Upper lobe of right lung (tissue), 1 donor: ENCODE data around the gene CER1. TPM values are rescaled to one million over a fixed set of nuclear protein-coding genes. Genes with fewer than 3 reads are reported as not detected.
"Not testable (repeated sequence)": the region's sequence is repeated elsewhere in the genome, so short reads cannot be mapped to it uniquely, and the experiment has no call there.

Experiments used
- ATAC-seq: fragments of 200-7000 bp; cut with Tn5 transposase; one replicate; pipeline ENCODE4 v1.9.1; 2020; ENCODE audit warnings: mild to moderate bottlenecking, moderate library complexity
- DNase-seq: peaks from one replicate; pipeline ENCODE4 v3.0.0-alpha.2; 2020
- H3K27ac ChIP-seq: fragments of 200-600 bp; one replicate; pipeline ENCODE4 v1.8.0; 2022
- H3K27me3 ChIP-seq: fragments of 200-600 bp; one replicate; pipeline ENCODE4 v1.8.0; 2022; ENCODE audit warnings: mild to moderate bottlenecking
- H3K36me3 ChIP-seq: fragments of 200-600 bp; one replicate; pipeline ENCODE4 v1.8.0; 2022
- H3K4me1 ChIP-seq: fragments of 200-600 bp; one replicate; pipeline ENCODE4 v1.8.0; 2022
- H3K4me3 ChIP-seq: fragments of 200-600 bp; one replicate; pipeline ENCODE4 v1.8.0; 2022; ENCODE audit warnings: mild to moderate bottlenecking
- H3K9me3 ChIP-seq: fragments of 200-600 bp; one replicate; pipeline ENCODE4 v1.8.0; 2022
- intact Hi-C: fragments of 100-400 bp; cut with DNase I; formaldehyde crosslinking; loops from one replicate; pipeline ENCODE4 v1.11.0; 2022
- total RNA-seq: library from RNA; stranded (reverse); fragmentation: NEBNext Ultra II Directional; extraction: Animal tissue kit (Norgen Biotek cat#: 25700); gene quantifications from one replicate; pipeline ENCODE4 v1.2.1, GENCODE V29; 2021
- TF ChIP-seq, protein P1 (sequence below): fragments of 200-600 bp; IDR thresholded peaks from one replicate; pipeline ENCODE4 v1.8.0; 2022; ENCODE audit warnings: antibody characterized with exemption
- donor health status: DM: no; HTN: yes; CAD: no; lungs with severe emphysema.

CER1 gene
- total RNA-seq, 1 donor from 2014 or later: not detected

DNA sequence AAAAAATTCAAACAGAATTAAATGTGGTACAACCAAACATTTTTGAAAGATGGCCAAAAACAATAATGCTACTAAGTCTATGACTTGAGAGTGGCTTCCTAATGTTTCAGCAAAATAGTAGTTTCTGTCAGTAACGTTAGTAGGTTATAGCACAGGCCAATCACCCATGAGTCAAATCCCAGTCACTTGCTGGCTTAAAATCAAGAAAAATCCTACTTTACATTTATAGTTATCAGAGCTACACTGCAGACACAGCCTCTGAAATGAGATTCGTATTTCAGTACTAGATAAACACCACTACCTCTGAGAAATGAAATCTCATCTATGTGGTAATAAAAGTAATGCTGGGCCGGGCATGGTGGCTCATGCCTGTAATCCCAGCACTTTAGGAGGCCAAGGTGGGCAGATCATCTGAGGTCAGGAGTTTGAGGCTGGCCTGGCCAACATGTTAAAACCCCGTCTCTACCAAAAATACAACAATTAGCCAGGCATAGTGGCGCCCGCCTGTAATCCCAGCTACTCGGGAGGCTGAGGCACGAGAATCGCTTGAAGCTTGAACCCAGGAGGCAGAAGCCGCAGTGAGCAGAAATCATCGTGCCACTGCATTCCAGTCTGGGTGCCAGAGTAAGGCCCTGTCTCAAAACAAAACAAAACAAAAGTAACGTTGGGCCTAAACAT lies 35.4 kb downstream of the CER1 start:
- intact Hi-C loops: no loop called here
- H3K4me1 ChIP-seq: peaks cover 23% of the 10 kb centered on the region
- no peak overlapping the region for H3K27ac ChIP-seq
- H3K27me3 ChIP-seq: no peaks in the 10 kb centered on the region
- ATAC-seq: no peak
- H3K4me3 ChIP-seq: no peak overlapping the region
- TF ChIP-seq, protein P1, sequence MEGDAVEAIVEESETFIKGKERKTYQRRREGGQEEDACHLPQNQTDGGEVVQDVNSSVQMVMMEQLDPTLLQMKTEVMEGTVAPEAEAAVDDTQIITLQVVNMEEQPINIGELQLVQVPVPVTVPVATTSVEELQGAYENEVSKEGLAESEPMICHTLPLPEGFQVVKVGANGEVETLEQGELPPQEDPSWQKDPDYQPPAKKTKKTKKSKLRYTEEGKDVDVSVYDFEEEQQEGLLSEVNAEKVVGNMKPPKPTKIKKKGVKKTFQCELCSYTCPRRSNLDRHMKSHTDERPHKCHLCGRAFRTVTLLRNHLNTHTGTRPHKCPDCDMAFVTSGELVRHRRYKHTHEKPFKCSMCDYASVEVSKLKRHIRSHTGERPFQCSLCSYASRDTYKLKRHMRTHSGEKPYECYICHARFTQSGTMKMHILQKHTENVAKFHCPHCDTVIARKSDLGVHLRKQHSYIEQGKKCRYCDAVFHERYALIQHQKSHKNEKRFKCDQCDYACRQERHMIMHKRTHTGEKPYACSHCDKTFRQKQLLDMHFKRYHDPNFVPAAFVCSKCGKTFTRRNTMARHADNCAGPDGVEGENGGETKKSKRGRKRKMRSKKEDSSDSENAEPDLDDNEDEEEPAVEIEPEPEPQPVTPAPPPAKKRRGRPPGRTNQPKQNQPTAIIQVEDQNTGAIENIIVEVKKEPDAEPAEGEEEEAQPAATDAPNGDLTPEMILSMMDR: no peak
- H3K9me3 ChIP-seq: no peaks in the 10 kb centered on the region
- H3K36me3 ChIP-seq: peaks cover 20% of the 10 kb centered on the region
- DNase-seq: no peak

DNA sequence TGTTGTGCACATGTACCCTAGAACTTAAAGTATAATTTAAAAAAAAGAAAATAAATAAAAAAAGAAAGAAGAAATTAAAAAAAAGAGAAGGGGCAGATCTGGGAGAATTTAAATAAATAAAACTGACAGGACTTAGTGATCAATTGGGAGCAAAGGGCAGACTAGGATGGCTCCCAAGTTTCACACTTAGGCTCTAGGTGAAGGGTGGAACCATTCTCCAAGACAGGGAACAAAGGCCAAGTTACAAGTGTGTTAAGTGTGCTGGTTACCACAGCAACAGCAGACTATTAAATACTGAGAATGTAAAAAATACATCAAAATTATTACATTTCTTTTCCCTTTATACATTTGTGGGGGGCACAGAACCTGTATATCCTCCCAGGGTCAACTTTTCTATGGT lies 36.4 kb downstream of the CER1 start:
- no peak for DNase-seq
- TF ChIP-seq, protein P1: no peak
- H3K27me3 ChIP-seq: no peaks in the 10 kb centered on the region
- no peak for ATAC-seq
- H3K36me3 ChIP-seq: peaks cover 20% of the 10 kb centered on the region
- no peaks in the 10 kb centered on the region for H3K9me3 ChIP-seq
- intact Hi-C loops: no loop called here
- H3K4me1 ChIP-seq: peaks cover 12% of the 10 kb centered on the region
- no peak overlapping the region for H3K27ac ChIP-seq
- no peak overlapping the region for H3K4me3 ChIP-seq

DNA sequence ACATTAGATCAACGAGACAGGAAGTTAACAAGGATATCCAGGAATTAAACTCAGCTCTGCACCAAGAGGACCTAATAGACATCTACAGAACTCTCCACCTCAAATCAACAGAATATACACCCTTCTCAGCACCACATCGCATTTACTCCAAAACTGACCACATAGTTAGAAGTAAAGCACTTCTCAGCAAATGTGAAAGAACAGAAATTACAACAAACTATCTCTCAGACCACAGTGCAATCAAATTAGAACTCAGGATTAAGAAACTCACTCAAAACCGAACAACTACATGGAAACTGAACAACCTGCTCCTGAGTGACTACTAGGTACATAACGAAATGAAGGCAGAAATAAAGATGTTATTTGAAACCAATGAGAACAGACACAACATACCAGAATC lies 39.9 kb downstream of the CER1 start:
- H3K27ac ChIP-seq, ATAC-seq, H3K4me3 ChIP-seq, H3K4me1 ChIP-seq, H3K9me3 ChIP-seq, intact Hi-C loops, DNase-seq, H3K27me3 ChIP-seq: not testable (repeated sequence)
- peaks cover 27% of the 10 kb centered on the region for H3K36me3 ChIP-seq

DNA sequence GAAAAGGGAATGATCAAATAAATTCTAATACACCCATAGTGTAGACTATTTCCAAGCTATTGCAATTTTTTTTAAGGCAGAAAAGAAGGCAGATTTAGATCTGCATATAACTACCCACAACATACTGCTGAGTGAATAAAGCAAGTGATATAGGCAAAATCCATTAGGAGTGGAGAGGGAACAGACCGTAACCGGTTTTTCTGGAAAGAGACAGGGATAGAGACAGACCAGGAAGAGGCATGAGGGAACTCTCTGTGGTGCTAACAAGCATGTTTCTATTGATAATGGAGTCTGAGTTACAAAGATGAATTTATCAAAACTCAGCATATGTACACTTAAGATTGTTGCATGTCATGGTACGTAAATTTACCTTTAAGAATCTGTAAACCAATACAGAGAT lies 43.8 kb downstream of the CER1 start:
- TF ChIP-seq, protein P1: no peak
- H3K4me3 ChIP-seq: no peak overlapping the region

DNA sequence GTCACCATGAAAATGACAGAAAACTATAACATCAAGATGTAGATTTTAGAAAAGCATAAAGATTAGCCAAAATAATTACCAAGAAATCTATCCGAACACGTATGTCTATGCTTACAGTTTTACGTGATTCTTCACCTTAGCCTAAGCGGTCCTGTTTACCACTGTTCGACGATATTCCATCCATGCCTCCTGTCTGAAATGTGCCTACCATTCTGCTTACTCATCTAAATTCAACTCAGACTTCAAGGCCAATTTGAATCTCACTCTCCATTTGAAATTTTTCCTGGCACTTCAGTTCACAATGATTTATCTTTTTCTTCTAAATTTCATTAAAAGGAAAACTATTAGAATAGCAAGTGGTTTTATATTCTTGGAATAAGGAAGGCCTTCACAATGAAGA lies 44.7 kb downstream of the CER1 start:
- intact Hi-C loops: no loop called here
- no peak for ATAC-seq

More for the DNA sequence above, 43.8 kb downstream of the CER1 start:
- no peaks in the 10 kb centered on the region for H3K4me1 ChIP-seq
- H3K9me3 ChIP-seq: no peaks in the 10 kb centered on the region
- ATAC-seq (no peak), DNase-seq (no peak)
- intact Hi-C loops: no loop called here
- peaks cover 18% of the 10 kb centered on the region for H3K36me3 ChIP-seq
- H3K27ac ChIP-seq: no peak overlapping the region
- H3K27me3 ChIP-seq: no peaks in the 10 kb centered on the region

DNA sequence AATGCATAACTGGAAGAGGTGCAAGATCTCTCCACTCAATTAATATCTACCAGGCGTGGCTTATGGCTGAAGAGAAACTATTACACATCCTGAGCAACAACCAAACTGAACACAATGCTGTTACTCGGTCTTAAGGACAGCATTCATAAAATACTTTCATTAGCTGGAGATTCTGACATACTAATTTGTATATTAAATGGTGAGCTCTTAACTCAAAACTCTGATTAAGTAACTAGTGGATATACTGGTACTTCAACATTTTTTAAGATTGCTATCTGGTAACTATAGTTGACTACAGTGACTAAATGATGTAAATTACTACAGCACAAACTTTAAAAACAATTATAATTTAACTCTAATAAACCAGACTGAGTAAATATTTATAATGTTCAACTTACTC lies 45.1 kb downstream of the CER1 start:
- ATAC-seq: no peak

More for the DNA sequence above, 44.7 kb downstream of the CER1 start:
- H3K27ac ChIP-seq: no peak overlapping the region
- no peak for DNase-seq
- peaks cover 18% of the 10 kb centered on the region for H3K36me3 ChIP-seq
- no peaks in the 10 kb centered on the region for H3K27me3 ChIP-seq
- TF ChIP-seq, protein P1: no peak
- no peaks in the 10 kb centered on the region for H3K9me3 ChIP-seq
- H3K4me3 ChIP-seq: no peak overlapping the region
- H3K4me1 ChIP-seq: no peaks in the 10 kb centered on the region

More for the DNA sequence above, 45.1 kb downstream of the CER1 start:
- Histone ChIP-seq H3K36me3 (peaks cover 18% of the 10 kb centered on the region), H3K4me1 (no peaks in the 10 kb centered on the region), H3K9me3 (no peaks in the 10 kb centered on the region), H3K4me3 (no peak overlapping the region), H3K27ac (no peak overlapping the region), H3K27me3 (no peaks in the 10 kb centered on the region)
- TF ChIP-seq, protein P1: no peak
- no peak for DNase-seq
- intact Hi-C loops: no loop called here
